Colonic mucosa (tissue), 4 donors: ENCODE results near the gene OLFML2A. TPM values are rescaled to one million over a fixed set of nuclear protein-coding genes. Genes with fewer than 3 reads are reported as not detected.

Experiments used
- DNase-seq: peaks from one replicate; pipeline ENCODE4 v3.0.0-alpha.2; 2020
- H3K27ac ChIP-seq: fragments of 200-600 bp; one replicate; pipeline ENCODE4 v1.8.0; 2021
- H3K27me3 ChIP-seq: fragments of 200-600 bp; one replicate; pipeline ENCODE4 v1.8.0; 2021
- H3K36me3 ChIP-seq: fragments of 200-600 bp; one replicate; pipeline ENCODE4 v1.8.0; 2021
- H3K4me1 ChIP-seq: fragments of 200-600 bp; one replicate; pipeline ENCODE4 v1.8.0; 2021; ENCODE audit warnings: mild to moderate bottlenecking
- H3K4me3 ChIP-seq: fragments of 200-600 bp; one replicate; pipeline ENCODE4 v1.8.0; 2021
- H3K9ac ChIP-seq, 2 donors: one replicate each; pipeline ENCODE4 v1.7.0; 2013; ENCODE audit warnings: control low read depth in 2 of 2, low read depth in 2 of 2, low read length in 2 of 2
- H3K9me3 ChIP-seq: fragments of 200-600 bp; one replicate; pipeline ENCODE4 v1.8.0; 2021
- CTCF ChIP-seq: fragments of 200-600 bp; IDR thresholded peaks from one replicate; pipeline ENCODE4 v1.8.0; 2022; ENCODE audit warnings: antibody characterized with exemption, mild to moderate bottlenecking
- intact Hi-C: fragments of 100-400 bp; cut with DNase I; formaldehyde crosslinking; loops from one replicate; pipeline ENCODE4 v1.14.1; 2022
- total RNA-seq, 2 donors: library from RNA; stranded (reverse); fragmentation: NEBNext Ultra II Directional in 1 of 2; extraction: Animal tissue kit (Norgen Biotek cat#: 25700) in 1 of 2; gene quantifications; one replicate each; pipeline ENCODE4 v1.2.1, GENCODE V29; 2021
- donor health status: healthy.
- donor health status: DM: no; HTN: no; CAD: no.
- donor health status: DM: no; HTN: no; CAD: no.

OLFML2A gene
- total RNA-seq, 2 donors from 2014 or later, result 2.9 to 12.1 TPM

DNA sequence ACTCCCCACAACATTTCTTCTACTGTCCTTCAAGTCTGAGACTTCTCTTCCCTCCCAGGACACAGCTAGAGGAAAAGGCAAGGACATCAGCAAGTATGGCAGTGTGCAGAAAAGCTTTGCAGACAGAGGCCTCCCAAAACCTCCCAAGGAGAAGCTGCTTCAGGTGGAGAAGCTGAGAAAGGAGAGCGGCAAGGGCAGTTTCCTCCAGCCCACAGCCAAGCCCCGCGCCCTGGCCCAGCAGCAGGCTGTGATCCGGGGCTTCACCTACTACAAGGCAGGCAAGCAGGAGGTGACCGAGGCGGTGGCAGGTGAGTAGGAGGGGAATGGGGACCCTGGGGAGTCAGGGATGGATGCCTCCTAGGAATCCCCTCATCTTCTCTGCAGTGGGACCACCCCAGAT lies 24.4 kb downstream of the OLFML2A start:
- Histone ChIP-seq H3K4me1 (no peaks in the 10 kb centered on the region), H3K27ac (no peak overlapping the region), H3K36me3 (no peaks in the 10 kb centered on the region), H3K27me3 (no peaks in the 10 kb centered on the region), H3K4me3 (no peak overlapping the region), H3K9me3 (no peaks in the 10 kb centered on the region), H3K9ac (no peak overlapping the region)
- TF ChIP-seq CTCF, result no peak
- DNase-seq, result no peak
- intact Hi-C loops, result no loop called here

DNA sequence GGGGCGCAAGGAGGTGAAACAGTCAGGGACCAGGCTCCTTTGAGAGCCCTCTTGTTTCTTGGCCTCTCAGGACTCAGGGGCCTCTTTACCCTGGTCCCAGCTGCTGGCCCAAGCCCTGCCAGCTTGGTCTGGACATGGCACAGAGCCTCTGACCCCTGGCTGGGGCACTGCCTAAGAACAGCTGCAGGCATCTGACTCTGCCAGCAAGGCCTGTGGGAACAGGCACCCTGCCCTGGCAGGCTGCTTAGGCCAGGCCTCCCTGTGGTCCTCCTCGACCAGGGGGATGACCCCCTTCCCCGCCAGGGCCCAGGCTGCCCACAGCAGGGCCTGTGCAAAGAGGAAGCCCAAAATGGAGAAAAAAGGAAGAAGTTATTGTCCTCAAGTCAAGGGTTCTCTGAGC lies 25.5 kb downstream of the OLFML2A start:
- no peak overlapping the region for H3K9ac ChIP-seq
- intact Hi-C loops, result no loop called here
- H3K27ac ChIP-seq, result no peak overlapping the region
- no peak overlapping the region for H3K4me3 ChIP-seq
- H3K27me3 ChIP-seq, result no peaks in the 10 kb centered on the region
- H3K36me3 ChIP-seq, result no peaks in the 10 kb centered on the region
- no peaks in the 10 kb centered on the region for H3K9me3 ChIP-seq
- DNase-seq, result no peak
- no peaks in the 10 kb centered on the region for H3K4me1 ChIP-seq
- no peak for TF ChIP-seq CTCF

DNA sequence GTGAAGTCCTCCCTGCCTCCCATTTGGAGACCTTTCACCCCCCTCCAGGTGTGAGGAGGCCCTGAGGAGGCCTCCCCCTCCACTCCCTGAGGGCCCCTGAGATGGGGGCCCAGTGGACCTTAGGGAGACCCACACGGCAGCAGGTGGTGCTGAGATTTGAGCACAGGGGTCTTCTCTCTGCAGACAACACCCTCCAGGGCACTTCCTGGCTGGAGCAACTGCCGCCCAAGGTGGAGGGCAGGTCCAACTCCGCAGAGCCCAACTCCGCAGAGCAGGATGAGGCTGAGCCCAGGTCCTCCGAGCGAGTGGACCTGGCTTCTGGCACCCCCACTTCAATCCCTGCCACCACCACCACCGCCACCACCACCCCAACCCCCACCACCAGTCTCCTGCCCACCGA lies 27.0 kb downstream of the OLFML2A start:
- Histone ChIP-seq H3K27ac (no peak overlapping the region), H3K4me3 (no peak overlapping the region), H3K27me3 (no peaks in the 10 kb centered on the region), H3K36me3 (no peaks in the 10 kb centered on the region), H3K4me1 (no peaks in the 10 kb centered on the region), H3K9ac (no peak overlapping the region), H3K9me3 (no peaks in the 10 kb centered on the region)
- DNase-seq, result no peak
- intact Hi-C loops, result no loop called here
- no peak for TF ChIP-seq CTCF

GRCh38 chr9:124805186-124805585 lies 28.3 kb downstream of the OLFML2A start:
- TF ChIP-seq CTCF, result no peak
- Histone ChIP-seq H3K9ac (no peak overlapping the region), H3K27ac (no peak overlapping the region), H3K27me3 (no peaks in the 10 kb centered on the region), H3K4me1 (no peaks in the 10 kb centered on the region), H3K4me3 (no peak overlapping the region), H3K36me3 (no peaks in the 10 kb centered on the region), H3K9me3 (no peaks in the 10 kb centered on the region)
- intact Hi-C loops, result no loop called here
- no peak for DNase-seq

- intact Hi-C loops, result no loop called here
- H3K4me3 ChIP-seq, result no peak overlapping the region
- H3K36me3 ChIP-seq, result no peaks in the 10 kb centered on the region
- H3K27ac ChIP-seq, result no peak overlapping the region
- no peak for TF ChIP-seq CTCF
- no peaks in the 10 kb centered on the region for H3K27me3 ChIP-seq
- no peaks in the 10 kb centered on the region for H3K4me1 ChIP-seq
- no peak overlapping the region for H3K9ac ChIP-seq
- no peaks in the 10 kb centered on the region for H3K9me3 ChIP-seq
- no peak for DNase-seq
Observed at GRCh38 chr9:124808246-124808956, 31.5 kb downstream of the OLFML2A start.
